Tibial nerve (tissue), 3 donors: ENCODE results near the gene LHX3.

Experiments
- POLR2A ChIP-seq, 2 donors: fragments of 450-650 bp; IDR thresholded peaks; one replicate each; pipeline ENCODE4 v1.6.1; 2017; ENCODE audit warnings: antibody characterized with exemption in 2 of 2, mild to moderate bottlenecking in 2 of 2, moderate library complexity in 2 of 2
- TF ChIP-seq, protein P1 (sequence below), 5 experiments: fragments of 200-600 bp in 3 of 5; fragments of 450-650 bp in 2 of 5; sonication (generic) in 3 of 5; IDR thresholded peaks; one replicate each; pipeline ENCODE4 v1.5.1; 2016 to 2019; ENCODE audit warnings: antibody characterized with exemption in 5 of 5, mild to moderate bottlenecking in 3 of 5, moderate library complexity in 2 of 5

DNA sequence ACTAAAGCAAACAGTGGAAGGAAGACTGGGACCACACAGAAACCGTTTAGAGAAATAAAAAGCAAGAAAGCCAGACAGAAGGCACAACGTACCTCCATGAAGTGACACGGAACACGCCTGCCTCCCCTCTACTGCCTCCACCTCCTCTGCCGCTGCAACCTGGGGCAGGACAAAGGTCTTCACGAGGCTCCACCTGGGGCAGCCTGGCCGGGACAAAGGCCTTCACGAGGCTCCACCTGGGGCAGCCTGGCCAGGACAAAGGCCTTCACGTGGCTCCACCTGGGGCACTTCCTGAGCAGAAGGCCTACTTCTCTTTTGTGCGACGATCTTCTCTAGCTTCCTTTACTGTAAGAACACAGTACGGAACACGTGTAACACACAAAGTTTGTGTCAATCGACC lies 28.9 kb upstream of the LHX3 start:
- no peak for TF ChIP-seq POLR2A (IDR thresholded peaks at IDR 0.05)
- TF ChIP-seq, protein P1, sequence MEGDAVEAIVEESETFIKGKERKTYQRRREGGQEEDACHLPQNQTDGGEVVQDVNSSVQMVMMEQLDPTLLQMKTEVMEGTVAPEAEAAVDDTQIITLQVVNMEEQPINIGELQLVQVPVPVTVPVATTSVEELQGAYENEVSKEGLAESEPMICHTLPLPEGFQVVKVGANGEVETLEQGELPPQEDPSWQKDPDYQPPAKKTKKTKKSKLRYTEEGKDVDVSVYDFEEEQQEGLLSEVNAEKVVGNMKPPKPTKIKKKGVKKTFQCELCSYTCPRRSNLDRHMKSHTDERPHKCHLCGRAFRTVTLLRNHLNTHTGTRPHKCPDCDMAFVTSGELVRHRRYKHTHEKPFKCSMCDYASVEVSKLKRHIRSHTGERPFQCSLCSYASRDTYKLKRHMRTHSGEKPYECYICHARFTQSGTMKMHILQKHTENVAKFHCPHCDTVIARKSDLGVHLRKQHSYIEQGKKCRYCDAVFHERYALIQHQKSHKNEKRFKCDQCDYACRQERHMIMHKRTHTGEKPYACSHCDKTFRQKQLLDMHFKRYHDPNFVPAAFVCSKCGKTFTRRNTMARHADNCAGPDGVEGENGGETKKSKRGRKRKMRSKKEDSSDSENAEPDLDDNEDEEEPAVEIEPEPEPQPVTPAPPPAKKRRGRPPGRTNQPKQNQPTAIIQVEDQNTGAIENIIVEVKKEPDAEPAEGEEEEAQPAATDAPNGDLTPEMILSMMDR (IDR thresholded peaks at IDR 0.05), result no peak
